ENCODE data around the gene CEP89.
"Not testable (repeated sequence)": the region's sequence is repeated elsewhere in the genome, so short reads cannot be mapped to it uniquely, and the experiment has no call there.

The CEP89 gene

DNA sequence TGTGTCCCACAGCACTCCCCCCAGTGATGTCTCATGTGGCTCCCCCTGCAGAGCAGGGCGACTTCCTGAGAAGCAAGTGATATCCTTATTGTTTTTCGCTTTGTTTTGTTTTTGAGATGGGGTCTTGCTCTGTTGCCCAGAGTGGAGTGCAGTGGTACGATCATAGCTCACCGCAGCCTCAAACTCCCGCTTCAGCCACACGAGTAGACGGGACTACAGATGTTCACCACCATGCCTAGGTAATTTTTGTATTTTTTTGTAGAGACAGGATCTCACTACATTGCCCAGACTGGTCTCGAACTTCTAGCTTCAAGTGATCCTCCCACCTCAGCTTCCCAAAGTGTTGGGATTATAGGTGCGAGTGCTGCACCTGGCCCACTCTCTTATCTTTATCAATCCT, 5.0 kb downstream of the CEP89 start:
- no peak for DNase-seq (ENCODE audit: low read depth)

DNA sequence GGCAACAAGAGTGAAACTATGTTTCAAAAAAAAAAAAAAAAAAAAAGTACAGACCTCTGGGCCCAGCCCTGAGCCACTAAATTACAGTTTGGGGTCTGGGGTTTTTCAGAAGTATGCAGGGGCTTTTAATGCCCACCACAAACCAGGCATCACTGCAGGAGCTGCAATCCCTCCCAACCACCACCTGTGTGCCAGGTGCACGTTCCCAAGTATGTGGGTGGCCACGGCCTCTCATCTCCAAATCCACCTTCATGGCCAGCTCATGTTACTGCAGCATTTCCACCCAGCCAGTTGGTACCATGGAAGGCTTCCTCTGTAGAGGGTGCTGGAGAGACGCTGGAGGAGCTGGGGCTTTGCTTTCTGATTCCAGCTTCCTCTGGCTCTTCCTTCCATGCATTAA, 26.5 kb downstream of the CEP89 start:
- DNase-seq (ENCODE audit: low read depth) = no peak

DNA sequence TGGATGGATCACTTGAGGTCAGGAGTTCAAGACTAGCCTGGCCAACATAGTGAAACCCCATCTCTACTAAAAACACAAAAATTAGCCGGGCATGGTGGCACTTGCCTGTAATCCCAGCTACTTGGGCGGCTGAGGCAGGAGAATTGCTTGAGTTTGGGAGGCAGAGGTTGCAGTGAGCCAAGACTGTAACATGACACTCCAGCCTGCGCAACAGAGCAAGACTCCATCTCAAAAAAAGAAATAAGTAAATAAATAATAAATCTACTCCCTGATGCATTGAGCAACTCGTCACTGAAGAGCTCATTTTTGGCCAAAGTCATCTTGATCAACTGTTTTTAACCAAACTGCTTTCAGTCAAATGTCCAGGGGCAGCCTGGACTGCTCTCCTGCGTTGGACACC, 30.5 kb downstream of the CEP89 start:
- DNase-seq (ENCODE audit: low read depth) = not testable (repeated sequence)

DNA sequence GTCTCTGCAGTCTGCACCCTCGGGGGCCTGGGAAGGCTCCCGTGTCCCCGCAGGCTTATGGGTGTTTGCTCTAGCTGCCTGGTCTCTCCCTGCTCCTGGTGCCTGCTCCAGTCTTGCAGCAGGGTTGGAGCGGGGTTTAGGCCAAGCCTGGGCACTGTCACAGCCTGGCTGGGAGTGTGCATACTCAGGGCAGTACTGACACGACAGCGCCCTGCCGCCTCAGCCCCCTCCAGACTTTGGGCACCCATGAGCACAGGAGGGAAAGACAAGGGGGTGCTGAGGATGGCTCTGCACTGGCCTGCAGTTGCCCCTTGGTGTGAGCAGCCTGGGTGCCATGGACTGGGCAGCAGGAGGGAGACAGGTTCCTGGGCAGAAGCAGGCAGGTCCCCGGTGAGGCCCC, 35.7 kb downstream of the CEP89 start:
- no peak for DNase-seq (ENCODE audit: low read depth)

DNA sequence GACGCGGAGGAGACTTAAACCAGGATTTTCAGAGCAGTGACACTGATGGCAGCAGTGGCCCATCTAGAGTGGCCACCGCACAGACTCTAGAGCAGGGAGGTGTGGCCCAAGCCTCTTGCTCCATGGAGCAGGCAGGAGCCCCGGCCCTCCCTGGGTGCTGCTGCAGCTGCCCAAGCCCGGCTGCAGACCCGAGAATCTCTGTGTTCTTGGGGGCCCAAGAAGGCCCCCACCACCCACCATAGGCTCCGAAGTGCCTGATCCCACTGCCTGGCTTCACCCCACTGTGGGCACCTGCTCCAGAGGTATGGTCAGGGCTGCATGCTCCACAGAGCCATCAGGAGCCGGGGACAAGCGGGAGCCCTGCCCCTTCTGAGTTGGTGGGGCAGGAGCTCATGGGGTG, 36.1 kb downstream of the CEP89 start:
- no peak for DNase-seq (ENCODE audit: low read depth)

DNA sequence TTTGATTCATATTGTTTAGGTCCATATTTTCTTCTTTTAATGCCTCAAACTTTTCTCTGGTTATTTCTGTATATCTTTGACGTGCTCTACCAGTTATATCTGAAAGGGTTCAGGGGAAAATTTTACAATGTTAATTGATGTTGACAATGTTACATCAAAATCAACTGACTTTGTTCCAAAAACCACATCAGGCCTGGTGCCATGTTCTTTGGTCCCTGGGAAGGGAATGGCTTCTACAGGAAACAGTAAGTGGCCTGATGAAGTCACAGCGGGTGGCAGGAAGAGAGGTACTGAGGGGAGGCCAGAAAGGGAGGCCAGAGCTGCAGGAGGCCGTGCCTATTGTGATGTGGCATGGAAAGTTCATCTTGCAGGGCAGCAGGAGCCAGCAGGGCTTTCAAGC, 38.2 kb downstream of the CEP89 start:
- DNase-seq (ENCODE audit: low read depth) = no peak

DNA sequence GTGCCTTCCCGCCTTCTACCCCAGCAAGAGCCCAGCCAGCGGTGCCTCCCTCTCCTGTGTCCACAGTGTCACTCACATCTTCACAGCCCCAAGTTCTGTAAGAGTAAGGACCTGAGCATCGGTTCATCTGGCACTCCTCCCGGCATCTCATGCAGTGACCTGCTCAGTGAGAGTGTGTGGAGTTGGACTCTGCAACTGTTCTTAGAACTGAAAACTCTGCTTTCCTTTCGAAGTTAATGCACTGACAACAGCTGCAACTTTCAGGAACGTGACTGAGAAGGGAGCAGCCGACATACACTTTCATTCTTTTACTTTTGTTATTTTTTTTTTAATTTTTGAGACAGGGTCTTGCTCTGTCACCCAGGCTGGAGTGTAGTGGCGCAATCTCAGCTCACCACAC, 41.2 kb downstream of the CEP89 start:
- no peak for DNase-seq (ENCODE audit: low read depth)

DNA sequence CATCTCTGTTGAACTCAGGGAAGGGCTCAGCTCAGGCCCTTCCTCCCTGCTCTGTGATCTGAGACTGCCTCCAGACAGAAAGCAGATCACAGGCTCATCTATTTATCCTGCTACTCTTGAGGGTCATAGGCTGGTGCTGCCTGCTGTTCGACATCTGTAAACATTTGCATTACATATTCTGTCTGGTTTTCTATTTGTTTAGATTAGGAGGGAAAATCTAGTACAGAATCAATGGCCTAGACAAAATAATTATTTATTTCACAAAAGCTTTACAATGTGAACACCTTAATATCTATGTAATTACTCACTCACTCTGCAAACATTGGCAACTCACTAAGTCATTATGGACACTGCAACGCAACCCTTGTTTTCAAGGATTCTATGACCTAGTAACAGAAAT, 43.0 kb downstream of the CEP89 start:
- DNase-seq (ENCODE audit: low read depth) = no peak

DNA sequence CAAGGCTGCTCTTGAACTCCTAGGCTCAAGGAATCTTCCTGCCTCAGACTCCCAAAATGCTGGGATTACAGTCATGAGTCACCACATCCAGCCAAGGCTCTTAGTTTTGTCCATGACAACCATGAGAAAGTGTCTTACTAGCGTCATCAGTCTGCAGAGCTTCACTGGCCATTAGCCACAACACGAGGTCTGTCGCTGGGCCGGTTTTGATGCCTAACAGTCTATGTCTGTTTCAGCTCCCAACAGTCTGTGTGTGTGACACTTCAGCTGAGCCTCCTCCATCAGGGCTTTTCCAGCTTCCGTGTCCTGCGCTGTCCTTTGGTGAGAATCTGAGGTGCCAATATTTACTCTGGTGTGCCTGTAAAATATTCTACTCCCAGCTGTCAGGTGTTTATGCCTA, 47.6 kb downstream of the CEP89 start:
- DNase-seq (ENCODE audit: low read depth) = no peak

DNA sequence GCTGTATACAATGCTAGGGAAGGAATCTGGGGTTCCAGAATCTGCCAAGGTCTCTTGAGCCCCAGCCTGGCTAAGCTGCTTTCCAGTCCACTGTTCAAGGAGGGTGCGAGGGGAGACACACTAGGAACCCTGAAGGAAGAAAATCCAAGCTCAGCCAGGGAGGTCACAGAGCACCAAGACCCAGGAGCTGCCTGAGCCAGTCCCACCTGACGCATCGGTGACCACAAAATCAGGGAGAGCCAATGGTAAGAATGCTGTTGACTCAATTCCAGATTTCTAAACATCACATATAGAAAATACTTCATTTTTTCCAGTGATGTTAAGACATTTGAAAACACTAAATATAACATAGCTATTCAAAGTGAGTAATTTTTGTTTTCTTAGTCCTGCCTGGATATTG, 50.1 kb downstream of the CEP89 start:
- DNase-seq (ENCODE audit: low read depth) = no peak

DNA sequence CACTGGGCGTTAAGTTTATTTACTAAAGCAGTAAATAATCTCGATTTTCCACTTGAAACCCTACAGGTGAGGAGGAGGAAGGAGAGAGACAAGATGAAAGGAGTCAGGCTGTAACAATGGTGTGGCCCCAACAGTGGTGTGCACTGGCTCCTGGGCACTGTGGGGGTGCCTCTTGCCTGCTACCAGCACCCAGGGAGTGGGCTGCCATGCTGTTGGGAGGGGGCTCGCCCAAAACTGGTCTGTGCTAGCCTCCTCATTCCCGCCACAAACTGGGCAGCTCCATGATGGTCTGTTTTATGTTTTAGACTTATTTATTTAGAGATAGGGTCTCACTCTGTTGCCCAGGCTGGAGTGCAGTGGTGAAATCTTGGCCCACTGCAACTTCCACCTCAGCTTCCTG, 52.4 kb downstream of the CEP89 start:
- no peak for DNase-seq (ENCODE audit: low read depth)

DNA sequence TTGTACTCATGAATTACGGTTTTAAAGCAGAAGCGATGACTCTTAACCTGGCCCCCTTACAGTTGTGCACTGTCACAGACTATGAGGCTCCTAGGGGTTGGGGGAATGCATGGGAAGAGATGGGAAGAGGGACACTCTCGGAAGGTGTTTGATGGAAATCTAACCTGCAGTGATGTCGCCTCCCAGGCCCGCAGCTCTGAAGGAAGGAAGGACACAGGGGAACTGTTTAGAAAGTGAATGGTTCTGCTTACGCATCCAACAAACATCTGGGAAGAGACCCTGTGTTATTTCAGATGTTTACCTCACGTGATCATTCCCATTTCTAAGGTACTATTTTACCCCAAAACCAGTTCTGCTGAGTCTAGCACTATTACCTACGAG, 54.2 kb downstream of the CEP89 start:
- DNase-seq (ENCODE audit: low read depth) = no peak

DNA sequence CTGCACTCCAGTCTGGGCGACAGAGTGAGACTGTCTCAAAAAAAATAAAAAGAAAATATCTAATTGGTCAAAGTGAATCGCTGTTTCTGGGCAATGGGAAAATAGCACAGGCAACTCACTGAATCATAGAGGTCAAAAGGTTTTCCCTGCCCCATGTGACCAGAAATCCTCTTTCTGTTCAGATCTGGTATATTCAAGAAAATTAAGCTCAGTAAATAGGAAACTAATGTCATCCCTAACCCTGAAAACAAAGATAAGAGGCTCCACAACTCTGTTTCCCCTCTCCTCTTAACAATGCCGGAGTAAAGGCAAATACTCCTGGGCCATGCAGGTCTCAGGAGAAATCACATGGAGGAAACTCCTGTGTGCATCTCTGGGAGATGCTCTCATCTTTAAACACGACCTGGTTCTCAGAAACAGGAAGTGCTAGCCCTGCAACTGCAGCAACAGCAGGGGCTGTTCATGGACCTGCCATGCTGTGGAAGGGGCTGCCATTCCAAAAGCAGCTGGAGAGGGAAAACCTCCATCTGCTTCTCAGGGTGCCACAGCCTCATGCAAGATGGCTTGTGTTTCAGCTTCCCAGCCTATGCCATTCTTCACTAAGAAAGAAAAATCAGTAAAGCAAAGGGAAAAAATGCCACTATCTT, 54.7 kb downstream of the CEP89 start:
- DNase-seq (ENCODE audit: low read depth) = no peak

DNA sequence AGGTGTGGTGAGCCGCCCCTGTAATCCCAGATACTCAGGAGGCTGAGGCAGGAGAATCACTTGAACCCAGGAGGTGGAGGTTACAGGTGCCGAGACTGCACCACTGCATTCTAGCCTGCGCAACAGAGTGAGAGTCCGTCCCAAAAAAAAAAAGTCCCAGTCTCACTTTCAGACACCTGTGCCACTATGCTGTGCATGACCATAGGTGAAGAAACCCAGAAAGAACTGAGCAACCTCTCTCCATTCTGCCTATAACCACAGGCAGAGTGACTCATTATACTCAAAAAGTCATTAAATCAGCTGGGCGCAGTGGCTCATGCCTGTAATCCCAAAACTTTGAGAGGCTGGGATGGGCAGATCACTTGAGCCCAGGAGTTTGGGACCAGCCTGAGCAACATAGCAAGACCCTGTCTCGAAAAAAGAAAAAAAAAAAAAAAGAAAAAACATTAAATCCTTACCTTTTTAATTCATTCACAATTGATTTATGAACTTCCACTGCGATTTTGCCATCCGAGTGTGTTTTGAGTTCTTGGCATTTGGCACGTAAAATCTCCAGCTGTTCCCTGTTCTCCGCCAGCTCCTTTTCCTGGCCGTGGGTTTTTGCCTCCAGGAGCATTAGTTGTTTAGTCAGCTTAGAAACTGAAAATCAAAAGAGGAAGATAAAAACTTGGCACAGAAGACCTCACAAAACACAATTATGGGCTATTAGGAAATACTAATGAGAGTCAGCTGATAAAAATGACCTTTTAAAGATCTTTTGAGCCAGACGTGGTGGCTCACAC, 56.7 kb downstream of the CEP89 start:
- DNase-seq (ENCODE audit: low read depth) = no peak

DNA sequence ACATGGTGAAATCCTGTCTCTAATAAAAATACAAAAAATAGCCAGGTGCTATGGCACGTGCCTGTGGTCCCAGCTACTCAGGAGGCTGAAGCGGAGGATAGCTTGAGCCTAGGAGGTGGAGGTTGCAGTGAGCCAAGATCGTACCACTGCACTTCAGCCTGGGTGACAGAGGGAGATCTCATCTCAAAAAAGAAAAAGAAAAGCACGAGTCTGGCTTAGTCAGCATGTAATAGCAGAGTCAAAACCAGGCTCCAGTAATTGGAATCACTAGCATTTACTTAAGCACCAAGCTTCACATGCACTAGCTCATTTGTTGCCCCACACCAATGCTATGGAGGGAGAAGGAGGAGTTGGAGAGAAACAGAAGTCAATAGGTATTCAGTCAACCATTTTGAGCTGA, 60.3 kb downstream of the CEP89 start:
- no peak for DNase-seq (ENCODE audit: low read depth)

DNA sequence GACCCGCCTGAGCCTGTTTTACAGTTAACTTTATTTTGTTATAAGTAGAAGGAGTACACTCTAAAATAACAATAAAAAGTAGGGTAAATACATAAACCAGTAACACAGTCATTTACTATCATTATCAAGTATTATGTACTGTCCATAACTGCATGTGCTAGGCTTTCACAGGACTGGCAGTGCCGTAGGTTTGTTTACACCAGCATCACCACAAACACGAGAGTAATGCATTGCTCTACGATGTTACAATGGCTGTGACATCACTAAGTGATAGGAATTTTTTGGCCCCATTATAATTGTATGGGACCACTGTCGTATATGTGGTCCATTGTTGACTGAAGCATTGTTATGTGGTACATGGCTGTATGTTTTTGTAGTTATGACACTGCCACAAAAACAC, 60.9 kb downstream of the CEP89 start:
- no peak for DNase-seq (ENCODE audit: low read depth)

DNA sequence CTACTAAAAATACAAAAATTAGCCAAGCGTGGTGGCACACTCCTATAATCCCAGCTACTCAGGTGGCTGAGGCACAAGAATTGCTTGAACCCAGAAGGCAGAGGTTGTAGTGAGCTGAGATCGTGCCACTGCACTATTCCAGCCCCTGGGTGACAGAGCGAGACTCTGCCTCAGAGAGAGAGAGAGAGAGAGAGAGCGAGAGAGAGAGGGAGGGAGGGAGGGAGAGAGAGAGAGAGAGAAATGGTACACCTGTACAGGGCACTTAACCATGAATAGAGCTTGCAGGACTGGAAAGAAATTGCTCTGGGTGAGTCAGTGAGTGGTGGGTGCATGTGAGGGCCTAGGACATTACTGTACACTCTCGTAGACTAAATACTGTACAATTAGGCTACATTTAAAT, 61.7 kb downstream of the CEP89 start:
- DNase-seq (ENCODE audit: low read depth) = no peak

DNA sequence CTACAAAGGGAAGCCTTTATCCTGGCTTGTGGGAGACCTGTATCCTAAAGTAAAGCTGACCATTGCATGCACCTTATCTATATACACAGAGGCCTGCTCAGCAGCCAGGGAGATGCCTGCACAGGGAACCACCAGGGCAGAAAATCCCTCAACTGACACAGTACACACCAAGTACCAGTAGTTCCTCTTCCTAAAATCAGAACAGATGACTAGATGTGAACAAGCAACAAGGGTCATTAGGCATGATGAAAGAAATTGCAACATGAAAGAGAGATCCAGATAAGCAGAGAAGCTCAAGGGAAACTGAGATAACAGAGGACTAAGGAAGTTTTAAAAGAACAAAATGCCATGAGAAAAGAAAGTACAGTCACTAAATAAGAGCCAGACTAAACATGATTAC, 62.5 kb downstream of the CEP89 start:
- no peak for DNase-seq (ENCODE audit: low read depth)

DNA sequence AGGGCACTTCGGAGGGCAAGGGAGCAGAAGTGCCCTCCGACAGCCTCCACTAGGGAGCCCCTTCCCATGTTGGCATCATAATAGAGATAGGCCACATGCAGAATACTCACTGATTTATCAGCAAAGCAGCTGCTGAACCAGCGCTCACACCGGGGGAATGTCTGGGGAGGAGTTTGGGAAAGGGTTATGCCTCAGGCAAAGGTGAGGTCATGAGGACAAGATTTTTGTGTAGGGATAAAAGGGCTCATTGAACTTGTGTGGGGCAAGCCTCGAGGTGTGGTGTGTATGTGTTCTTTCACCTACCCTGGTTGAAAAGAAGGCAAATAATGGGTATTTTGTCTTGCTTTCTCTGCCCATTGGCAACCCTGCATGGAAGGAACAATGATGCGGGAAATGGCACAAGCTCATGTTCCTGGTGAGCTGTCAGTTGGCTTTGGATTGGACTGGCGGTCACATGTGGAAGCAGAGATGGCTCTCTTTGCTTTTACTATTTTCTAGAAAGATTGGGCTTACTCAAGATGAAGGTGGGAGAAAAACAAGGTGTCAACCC, 63.0 kb downstream of the CEP89 start:
- no peak for DNase-seq (ENCODE audit: low read depth)

DNA sequence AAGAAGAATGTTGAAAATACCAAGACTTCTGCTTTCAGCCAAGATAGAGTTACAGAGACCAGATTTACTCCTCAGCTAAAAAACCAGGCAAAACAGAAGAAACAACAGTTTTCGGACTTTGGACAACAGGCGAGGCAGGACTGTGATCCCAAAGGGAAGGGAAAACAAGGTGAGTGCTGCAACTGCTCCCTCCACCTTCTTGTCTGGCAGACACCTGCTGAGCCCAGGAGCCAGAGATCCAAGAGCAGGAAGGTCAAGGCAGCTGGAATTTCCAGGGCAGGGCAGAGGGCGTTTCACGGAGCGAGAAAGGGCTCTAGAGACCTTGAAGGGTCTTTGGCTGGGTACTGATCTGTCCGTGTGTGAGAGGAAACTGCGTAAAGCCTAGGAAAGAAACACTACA, 69.3 kb downstream of the CEP89 start:
- no peak for DNase-seq (ENCODE audit: low read depth)

DNA sequence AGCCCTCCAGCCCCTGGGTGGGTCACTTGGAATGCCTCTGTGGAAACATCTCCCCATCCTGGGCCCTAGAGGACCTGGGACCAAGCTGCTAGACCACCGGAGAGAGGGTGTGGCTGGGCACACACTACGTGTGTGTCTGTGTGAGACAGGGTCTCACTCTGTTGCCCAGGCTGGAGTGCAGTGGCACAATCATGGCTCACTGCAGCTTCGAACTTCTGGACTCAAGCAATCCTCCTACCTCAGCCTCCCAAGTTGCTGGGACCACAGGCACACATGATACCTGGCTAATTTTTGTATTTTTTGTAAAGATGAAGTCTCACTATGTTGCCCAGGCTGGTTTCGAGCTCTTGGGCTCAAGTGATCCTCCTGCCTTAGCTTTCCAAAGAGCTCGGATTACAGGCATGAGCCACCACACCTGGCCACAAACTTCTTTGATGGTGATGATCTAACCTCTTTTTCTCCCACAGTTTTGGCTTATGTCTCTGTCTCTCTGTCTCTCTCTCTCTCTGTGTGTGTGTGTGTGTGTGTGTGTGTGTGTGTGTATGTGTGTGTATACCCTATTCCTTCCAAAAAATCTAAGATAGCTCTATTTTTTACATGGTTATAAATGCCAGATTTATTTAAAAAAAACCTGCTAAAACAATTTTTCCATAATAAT, 70.1 kb downstream of the CEP89 start:
- no peak for DNase-seq (ENCODE audit: low read depth)

DNA sequence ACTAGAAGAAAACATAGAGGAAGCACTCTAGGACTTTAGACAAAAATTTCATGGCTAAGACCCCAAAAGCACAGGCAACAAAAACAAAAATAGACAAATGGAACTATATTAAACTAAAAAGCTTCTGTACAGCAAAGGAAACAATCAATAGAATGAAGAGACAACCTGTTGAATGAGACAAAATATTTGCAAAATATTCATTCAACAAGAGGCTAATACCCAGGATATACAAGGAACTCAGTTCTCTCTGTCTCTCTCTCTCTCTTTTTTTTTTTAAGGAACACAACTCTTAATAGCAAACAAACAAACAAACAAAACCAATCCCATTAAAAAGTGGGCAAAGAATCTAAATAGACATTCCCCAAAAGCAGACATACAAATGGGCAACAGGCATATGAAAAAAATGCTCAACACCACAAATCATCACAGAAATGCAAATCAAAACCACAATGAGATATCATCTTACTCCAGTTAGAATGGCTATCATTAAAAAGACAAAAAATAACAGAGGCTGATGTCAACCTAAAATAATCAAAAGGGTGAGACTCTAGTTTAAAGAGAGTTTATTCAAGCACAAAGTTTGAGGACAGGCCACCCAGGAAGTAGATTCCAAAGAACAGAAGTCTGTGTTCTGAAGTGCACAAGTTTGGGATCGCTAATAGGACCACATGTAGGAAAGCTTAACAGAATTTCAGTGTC, 75.1 kb downstream of the CEP89 start:
- no peak for DNase-seq (ENCODE audit: low read depth)

DNA sequence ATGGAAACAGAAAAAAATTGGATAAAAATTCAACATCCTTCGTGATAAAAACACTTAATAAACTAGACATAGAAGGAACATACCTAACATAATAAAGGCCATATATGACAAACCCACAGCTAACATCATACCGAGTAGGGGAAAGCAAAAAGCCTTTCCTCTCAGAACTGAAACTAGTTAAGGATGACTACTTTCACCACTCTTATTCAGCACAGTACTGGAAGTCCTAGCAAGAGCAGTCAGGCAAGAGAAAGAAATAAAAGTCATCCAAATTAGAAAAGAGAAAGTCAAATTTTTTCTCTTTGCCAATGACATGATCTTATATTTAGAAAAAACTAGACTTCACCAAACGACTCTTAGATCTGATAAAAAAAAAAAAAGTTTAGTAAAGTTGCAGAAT, 76.4 kb downstream of the CEP89 start:
- DNase-seq (ENCODE audit: low read depth) = no peak
